Stimulated activated CD4-positive, alpha-beta T cell treated with anti-CD3 and anti-CD28 coated beads, Interleukin-15, amount 100 ng/mL, for 1 hour (primary cell): Measurements from ENCODE around the gene NUDT4B.
"Not testable (repeated sequence)": the region's sequence is repeated elsewhere in the genome, so short reads cannot be mapped to it uniquely, and the experiment has no call there.

Source experiments
- DNase-seq, 2 donors: peaks; one replicate each; pipeline ENCODE4 v3.0.0-alpha.2; 2020; ENCODE audit warnings: low read depth in 1 of 2, low spot score in 1 of 2

Gene NUDT4B

GRCh38 chr1:148793762-148794332, 45.3 kb downstream of the NUDT4B start:
- DNase-seq: not testable (repeated sequence)
